Effector memory CD4-positive, alpha-beta T cell (primary cell): ENCODE measurements around the gene EIF4H.

Experiments
- DNase-seq, 3 donors: peaks; one replicate each; pipeline ENCODE4 v3.0.0-alpha.2; 2020
- H3K27ac ChIP-seq: 2 replicates; pipeline ENCODE4 v1.7.0; 2013; ENCODE audit warnings: mild to moderate bottlenecking, low read length, moderate library complexity; ENCODE audit not compliant: insufficient read depth, poor library complexity, severe bottlenecking
- H3K27me3 ChIP-seq: replicated peaks from 2 replicates; pipeline ENCODE4 v1.7.0; 2013; ENCODE audit warnings: mild to moderate bottlenecking, low read length; ENCODE audit not compliant: insufficient read depth, control insufficient read depth, poor library complexity, severe bottlenecking
- H3K36me3 ChIP-seq: 2 replicates; pipeline ENCODE4 v1.7.0; 2013; ENCODE audit warnings: mild to moderate bottlenecking, low read length, moderate library complexity; ENCODE audit not compliant: control insufficient read depth, insufficient read depth
- H3K4me1 ChIP-seq: 2 replicates; pipeline ENCODE4 v1.7.0; 2013; ENCODE audit warnings: low read length, mild to moderate bottlenecking; ENCODE audit not compliant: control insufficient read depth, insufficient read depth, poor library complexity, severe bottlenecking
- H3K4me3 ChIP-seq: 2 replicates; pipeline ENCODE4 v1.7.0; 2013; ENCODE audit warnings: low read length, low read depth, mild to moderate bottlenecking; ENCODE audit not compliant: insufficient read depth, poor library complexity, severe bottlenecking
- H3K9me3 ChIP-seq: 2 replicates; pipeline ENCODE4 v1.7.0; 2013; ENCODE audit warnings: mild to moderate bottlenecking, low read length, moderate library complexity; ENCODE audit not compliant: control insufficient read depth

Gene EIF4H

DNA sequence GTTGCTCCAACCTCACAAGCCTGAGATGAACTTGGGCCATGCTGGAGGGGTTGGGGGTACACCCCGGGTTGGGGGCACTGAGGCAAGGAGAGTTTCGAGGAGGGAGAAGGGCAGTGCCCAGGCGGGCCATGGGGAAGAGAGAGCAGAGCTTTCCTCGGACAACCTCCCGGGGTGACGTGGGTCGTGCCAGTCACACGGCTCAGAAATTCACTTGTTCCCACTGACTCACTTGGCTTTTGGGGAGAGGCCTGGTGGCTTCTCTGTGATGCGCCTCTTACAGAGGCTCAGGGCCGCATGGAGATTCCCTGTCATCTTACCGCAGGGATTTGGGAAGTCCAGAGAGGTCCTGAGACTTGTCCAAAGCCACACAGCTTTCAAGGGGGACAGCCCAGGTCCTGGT, 38.5 kb downstream of the EIF4H start:
- H3K4me1 ChIP-seq = peaks cover 11% of the 10 kb centered on the region
- no peaks in the 10 kb centered on the region for H3K9me3 ChIP-seq
- no peak overlapping the region for H3K4me3 ChIP-seq
- no peak overlapping the region for H3K27ac ChIP-seq
- H3K27me3 ChIP-seq = no peaks in the 10 kb centered on the region
- no peak for DNase-seq
- H3K36me3 ChIP-seq = no peaks in the 10 kb centered on the region

DNA sequence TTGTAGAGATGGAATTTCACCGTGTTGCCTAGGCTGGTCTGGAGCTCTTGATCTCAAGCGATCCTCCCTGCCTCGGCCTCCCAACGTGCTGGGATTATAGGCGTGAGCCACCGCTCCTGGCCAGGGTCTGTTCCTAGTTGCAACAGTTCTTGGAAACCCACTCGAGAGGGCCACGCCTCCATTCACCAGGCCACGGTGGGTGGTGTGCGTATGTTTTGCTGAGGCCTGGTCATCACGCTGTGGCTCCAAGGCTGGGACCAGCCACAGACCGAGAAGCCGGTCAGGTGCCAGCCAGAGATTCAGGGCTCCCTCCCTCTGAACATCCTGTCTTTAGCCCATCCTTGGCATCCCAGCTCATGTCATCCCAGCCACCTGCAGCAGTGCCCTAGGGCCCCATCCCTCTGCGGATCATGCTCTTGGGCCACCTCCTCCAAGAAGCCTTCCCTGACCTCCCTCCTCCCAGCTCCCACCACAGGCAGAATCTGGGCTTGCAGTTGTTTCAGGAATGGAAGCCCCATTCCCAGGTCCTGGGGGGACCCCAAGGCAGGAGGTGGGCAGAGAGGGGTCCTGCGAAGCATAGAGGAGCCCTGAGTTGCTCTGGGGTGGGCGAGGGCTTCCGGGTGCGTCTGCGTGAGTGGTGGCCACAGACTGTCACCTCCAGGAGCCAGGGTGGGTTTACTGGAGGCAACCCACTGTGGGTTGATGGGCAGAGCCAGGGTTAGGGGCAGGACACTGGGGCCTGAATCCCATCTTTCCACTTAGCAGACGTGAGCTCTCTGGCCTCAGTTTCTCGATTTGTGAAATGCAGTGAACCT, 40.9 kb downstream of the EIF4H start:
- Histone ChIP-seq H3K4me1 (peaks cover 12% of the 10 kb centered on the region), H3K27ac (no peak overlapping the region)

DNA sequence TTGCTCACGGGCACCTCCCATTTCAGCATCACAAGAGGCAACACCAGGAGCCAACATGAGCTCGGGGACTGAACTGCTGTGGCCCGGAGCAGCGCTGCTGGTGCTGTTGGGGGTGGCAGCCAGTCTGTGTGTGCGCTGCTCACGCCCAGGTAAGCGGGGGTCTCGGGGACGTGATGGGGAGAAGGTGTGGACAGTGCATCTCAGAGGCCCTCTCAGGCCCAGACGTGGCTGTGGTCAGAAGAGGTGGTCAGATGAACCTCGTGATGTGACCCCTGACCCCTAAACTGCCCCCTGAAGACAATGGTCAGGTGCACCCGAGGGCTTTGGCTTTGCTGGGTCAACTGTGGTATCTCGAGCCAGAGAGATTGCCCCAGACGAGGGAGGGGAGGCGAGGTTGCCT, 41.8 kb downstream of the EIF4H start:
- Histone ChIP-seq H3K36me3 (no peaks in the 10 kb centered on the region), H3K27ac (no peak overlapping the region)

More for the DNA sequence above, 40.9 kb downstream of the EIF4H start:
- Histone ChIP-seq H3K36me3 (no peaks in the 10 kb centered on the region), H3K4me3 (no peak overlapping the region), H3K27me3 (no peaks in the 10 kb centered on the region), H3K9me3 (no peaks in the 10 kb centered on the region)
- DNase-seq = no peak

DNA sequence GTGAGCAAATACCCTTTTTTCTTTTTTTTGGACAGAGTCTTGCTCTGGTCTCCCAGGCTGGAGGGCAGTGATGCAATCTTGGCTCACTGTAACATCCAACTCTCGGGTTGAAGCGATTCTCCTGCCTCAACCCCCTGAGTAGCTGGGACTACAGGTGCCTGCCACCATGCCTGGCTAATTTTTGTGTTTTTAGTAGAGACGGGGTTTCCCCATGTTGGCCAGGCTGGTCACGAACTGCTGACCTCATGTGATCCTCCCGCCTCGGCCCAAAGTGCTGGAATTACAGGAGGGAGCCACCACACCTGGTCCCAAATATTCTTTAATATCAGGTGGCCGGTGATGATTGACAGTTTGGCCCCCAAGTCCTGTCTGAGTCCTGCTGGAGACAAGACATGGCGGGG, 42.2 kb downstream of the EIF4H start:
- H3K4me3 ChIP-seq = no peak overlapping the region
- no peak for DNase-seq
- H3K4me1 ChIP-seq = peaks cover 9% of the 10 kb centered on the region
- H3K27me3 ChIP-seq = no peaks in the 10 kb centered on the region
- H3K9me3 ChIP-seq = no peaks in the 10 kb centered on the region
- no peaks in the 10 kb centered on the region for H3K36me3 ChIP-seq
- no peak overlapping the region for H3K27ac ChIP-seq

More for the DNA sequence above, 41.8 kb downstream of the EIF4H start:
- peaks cover 9% of the 10 kb centered on the region for H3K4me1 ChIP-seq
- H3K9me3 ChIP-seq = no peaks in the 10 kb centered on the region
- H3K4me3 ChIP-seq = no peak overlapping the region
- H3K27me3 ChIP-seq = no peaks in the 10 kb centered on the region
- DNase-seq = no peak

DNA sequence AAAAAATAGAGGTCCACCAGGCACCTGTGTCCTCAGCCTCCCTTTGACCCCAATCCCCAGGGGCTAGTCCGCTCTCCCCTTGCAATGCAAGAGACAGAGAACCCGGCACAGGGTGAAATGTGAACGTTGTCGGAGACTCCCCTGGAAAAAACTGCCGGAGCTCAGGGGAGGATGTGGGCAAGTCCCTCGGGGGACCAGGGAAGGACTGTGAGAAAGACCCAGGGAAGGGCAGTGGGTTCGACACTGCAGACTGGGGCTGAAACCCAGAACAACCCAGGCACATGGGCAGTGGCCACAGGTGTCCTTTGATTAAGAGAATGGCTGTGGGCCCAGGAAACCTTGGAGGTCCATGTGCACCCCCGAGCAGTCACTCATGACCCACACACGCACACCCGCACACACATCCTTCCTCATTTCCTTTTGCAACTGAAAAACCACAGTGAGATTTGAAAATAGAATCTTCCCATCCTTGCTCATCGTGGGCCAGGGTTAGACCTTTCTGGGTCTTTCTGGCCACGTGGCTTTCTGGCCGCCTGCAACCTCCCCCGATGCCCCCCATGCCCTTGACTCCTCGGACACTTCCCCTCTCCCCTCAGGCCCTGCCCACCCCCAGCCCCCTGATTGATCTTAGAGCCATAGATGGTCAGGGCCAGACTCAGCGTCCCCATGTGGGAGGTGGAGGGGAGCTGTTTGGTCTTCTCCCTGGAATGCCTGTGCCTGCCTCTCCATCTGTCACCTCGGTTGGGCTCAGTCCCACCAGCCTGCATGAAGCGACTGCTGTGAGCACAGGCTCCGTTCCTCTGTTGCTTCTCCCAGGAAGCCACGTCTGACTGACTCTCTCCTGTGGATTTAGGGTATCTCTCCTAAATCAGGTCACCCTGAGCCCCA, 43.5 kb downstream of the EIF4H start:
- peaks cover 9% of the 10 kb centered on the region for H3K4me1 ChIP-seq
- no peaks in the 10 kb centered on the region for H3K36me3 ChIP-seq
- no peak overlapping the region for H3K4me3 ChIP-seq
- no peaks in the 10 kb centered on the region for H3K27me3 ChIP-seq
- H3K9me3 ChIP-seq = no peaks in the 10 kb centered on the region
- H3K27ac ChIP-seq = no peak overlapping the region
- DNase-seq = no peak

DNA sequence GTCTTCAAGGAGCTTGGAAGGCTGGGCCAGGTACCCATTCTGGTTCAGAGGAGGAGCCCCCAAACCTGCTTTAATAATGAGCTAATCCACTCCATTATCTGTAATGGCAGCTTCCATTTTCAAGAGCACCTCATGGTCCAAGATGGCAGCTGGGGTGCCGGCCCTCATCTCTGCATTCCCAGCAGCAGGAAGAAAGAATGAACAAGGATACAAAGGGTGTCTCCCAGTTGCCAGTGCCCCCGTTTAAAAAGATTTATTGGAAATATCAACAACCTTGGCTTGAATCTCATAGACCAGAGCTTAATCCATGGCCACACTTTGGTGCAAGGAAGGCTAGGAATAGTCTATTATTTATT, 44.2 kb downstream of the EIF4H start:
- H3K4me1 ChIP-seq = peaks cover 9% of the 10 kb centered on the region
- no peak overlapping the region for H3K27ac ChIP-seq
- no peak overlapping the region for H3K4me3 ChIP-seq
- no peaks in the 10 kb centered on the region for H3K36me3 ChIP-seq
- DNase-seq = no peak
- H3K27me3 ChIP-seq = no peaks in the 10 kb centered on the region
- no peaks in the 10 kb centered on the region for H3K9me3 ChIP-seq

DNA sequence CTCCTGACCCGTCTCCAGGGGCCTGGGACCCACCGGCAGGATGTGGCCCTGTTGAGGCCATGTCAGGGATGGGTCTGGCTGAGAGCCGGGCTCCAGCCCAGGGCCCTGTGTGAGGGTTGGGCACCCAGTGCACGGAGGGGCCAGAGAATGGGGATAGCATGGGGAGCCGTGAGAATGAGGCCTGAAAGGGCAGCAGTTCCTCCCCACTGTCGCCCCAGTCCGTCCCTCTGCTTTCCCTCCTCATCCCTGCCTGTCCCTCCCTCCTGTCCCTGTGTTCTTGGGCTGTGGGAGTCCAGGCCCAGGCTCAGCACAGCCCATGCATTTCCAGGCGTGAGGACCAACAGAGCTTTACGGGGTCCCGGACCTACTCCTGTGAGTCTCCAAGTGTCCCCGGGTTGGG, 45.3 kb downstream of the EIF4H start:
- no peak for DNase-seq
- Histone ChIP-seq H3K27me3 (no peaks in the 10 kb centered on the region), H3K9me3 (no peaks in the 10 kb centered on the region), H3K4me1 (peaks cover 9% of the 10 kb centered on the region), H3K27ac (no peak overlapping the region), H3K36me3 (no peaks in the 10 kb centered on the region), H3K4me3 (no peak overlapping the region)

DNA sequence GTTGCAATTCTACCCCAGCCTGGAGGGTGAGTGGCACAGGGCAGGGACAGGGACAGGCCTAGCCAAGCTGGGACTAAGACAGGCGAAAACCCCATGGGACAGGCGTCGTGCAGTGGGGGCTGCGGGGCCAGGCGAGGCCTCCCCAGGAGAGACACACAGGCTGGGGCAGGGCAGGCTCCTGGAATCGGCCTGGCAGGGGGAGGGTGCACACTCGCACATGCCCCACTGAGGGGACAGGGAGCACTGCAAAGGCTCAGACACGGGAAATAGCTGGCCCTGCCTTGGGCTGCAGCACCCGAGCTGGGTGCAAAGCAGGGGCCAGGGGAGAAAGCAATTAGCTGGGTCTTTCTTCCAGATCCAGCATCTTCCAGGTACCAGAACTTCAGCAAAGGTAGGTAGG, 46.1 kb downstream of the EIF4H start:
- Histone ChIP-seq H3K4me1 (peaks cover 9% of the 10 kb centered on the region), H3K27ac (no peak overlapping the region), H3K36me3 (no peaks in the 10 kb centered on the region), H3K4me3 (no peak overlapping the region), H3K27me3 (no peaks in the 10 kb centered on the region), H3K9me3 (no peaks in the 10 kb centered on the region)
- DNase-seq = no peak

DNA sequence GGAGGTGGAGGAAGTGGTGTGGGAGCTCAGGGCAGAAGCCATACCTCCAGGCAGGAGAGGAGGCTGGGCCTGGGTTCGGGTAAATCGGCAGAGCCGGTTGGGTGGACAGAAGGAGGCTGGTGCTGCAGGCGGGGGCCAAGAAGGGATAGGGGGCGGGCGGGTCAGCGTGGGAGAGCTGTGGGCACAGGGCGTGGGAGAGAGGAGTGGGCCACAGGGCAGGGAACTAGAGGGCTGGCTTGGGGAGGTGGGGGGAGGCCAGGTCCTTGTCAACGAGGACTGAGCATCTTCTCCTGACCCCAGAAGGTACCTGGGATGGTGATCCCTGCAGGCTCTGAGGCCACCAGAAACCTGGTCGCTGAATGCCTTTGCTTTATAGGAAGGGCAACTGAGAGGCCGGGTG, 47.6 kb downstream of the EIF4H start:
- Histone ChIP-seq H3K9me3 (no peaks in the 10 kb centered on the region), H3K27ac (no peak overlapping the region), H3K4me3 (no peak overlapping the region), H3K27me3 (no peaks in the 10 kb centered on the region), H3K4me1 (peaks cover 9% of the 10 kb centered on the region), H3K36me3 (no peaks in the 10 kb centered on the region)
- DNase-seq = no peak
